ENCODE results near the gene VAV3. TPM values are rescaled to one million over a fixed set of nuclear protein-coding genes. Genes with fewer than 3 reads are reported as not detected.

The VAV3 gene
- total and polyA plus RNA-seq, 2 of the 8 experiments (the other 6 are each of a cell fraction or from before 2014, with no cell fraction given) = 2.9 to 7.9 TPM

GRCh38 chr1:108011295-108011694 lies 46.3 kb upstream of the VAV3 start (continued):
- no peak for TF ChIP-seq TAF7 (optimal IDR thresholded peaks at IDR 0.05; ENCODE audit: borderline replicate concordance, low read depth, low read length)
- no peak for TF ChIP-seq KDM1A (IDR thresholded peaks at IDR 0.05; ENCODE audit: borderline replicate concordance, low read length)
- no peak for TF ChIP-seq TAF1 (IDR thresholded peaks at IDR 0.05; ENCODE audit: low read depth, low read length)
